Measurements from ENCODE around the gene DNAH3.

The DNAH3 gene

DNA sequence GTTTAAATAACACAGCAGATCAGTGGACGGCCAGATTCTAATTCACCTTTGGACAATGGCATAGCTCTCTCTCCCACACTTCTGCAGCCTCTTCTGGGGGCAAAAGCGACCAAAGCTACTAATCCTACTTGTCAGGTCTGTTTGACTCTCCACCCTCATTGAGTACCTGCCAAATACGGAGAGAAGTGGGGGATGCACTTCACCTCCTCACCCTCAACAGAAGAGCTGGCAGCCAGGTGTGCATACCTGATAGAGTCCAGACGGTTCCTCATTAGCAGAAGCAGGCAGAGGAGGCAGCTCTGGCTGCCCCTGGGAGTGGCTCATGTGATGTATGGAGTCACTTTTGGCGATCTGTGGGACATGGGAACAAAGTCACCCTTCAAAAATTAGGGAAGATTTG is 4.9 kb downstream of the DNAH3 start:
- Histone ChIP-seq H3K36me3 (replicated peaks) (no peaks in the 10 kb centered on the region), H3K27ac (no peak overlapping the region), H3K4me3 (ENCODE audit: low read depth, low read length) (no peak overlapping the region), H3K27me3 (replicated peaks) (no peaks in the 10 kb centered on the region)
- in situ Hi-C loops (cut with HindIII; ENCODE audit: low pct_ligation_motif_present, low sequenced_read_pairs), result no loop called here
- TF ChIP-seq, protein P1, sequence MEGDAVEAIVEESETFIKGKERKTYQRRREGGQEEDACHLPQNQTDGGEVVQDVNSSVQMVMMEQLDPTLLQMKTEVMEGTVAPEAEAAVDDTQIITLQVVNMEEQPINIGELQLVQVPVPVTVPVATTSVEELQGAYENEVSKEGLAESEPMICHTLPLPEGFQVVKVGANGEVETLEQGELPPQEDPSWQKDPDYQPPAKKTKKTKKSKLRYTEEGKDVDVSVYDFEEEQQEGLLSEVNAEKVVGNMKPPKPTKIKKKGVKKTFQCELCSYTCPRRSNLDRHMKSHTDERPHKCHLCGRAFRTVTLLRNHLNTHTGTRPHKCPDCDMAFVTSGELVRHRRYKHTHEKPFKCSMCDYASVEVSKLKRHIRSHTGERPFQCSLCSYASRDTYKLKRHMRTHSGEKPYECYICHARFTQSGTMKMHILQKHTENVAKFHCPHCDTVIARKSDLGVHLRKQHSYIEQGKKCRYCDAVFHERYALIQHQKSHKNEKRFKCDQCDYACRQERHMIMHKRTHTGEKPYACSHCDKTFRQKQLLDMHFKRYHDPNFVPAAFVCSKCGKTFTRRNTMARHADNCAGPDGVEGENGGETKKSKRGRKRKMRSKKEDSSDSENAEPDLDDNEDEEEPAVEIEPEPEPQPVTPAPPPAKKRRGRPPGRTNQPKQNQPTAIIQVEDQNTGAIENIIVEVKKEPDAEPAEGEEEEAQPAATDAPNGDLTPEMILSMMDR (IDR thresholded peaks at IDR 0.05; ENCODE audit: low read depth, low read length, missing control alignments), result no peak
- no peak for DNase-seq

DNA sequence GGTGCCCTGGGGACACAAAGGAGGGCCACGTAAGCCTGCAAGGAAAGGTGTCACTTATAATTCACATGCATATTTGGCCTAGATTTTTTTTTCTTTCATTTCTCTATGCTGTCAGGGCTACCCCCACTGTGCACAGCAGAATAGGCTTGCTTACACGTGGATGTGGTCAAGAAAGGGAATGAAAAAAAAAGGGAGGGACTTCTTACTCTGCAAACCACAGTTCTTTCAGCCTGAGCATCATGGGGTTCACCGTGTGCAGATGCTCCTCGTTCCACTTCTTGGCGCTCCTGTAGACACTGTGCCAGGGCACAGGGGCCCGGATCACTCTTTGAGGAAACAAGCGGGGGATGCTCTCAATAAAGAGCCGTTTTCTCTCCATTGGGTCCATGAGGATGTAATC is 16.6 kb downstream of the DNAH3 start:
- Histone ChIP-seq H3K27ac (no peak overlapping the region), H3K36me3 (replicated peaks) (no peaks in the 10 kb centered on the region), H3K4me3 (ENCODE audit: low read depth, low read length) (no peak overlapping the region), H3K27me3 (replicated peaks) (no peaks in the 10 kb centered on the region)
- in situ Hi-C loops (cut with HindIII; ENCODE audit: low pct_ligation_motif_present, low sequenced_read_pairs), result no loop called here
- TF ChIP-seq, protein P1 (IDR thresholded peaks at IDR 0.05; ENCODE audit: low read depth, low read length, missing control alignments), result no peak
- DNase-seq, result no peak

DNA sequence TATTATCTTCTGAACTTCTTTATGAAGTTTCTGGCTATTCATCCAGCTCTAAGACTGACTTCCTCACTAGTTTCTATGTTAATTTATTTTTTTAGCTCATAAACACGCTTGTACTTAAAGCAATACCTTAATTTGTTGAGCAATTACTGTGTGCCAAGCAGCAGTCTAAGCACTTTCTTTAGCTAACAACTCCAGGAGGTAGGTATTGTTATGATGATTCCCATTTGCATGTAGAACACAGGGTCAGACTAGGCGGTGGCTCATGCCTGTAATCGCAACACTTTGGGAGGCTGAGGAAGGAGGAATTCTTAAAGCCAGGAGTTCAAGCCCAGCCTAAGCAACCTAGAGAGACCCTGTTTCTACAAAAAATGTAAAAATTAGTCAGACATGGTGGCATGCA is 19.8 kb downstream of the DNAH3 start:
- no peak overlapping the region for H3K4me3 ChIP-seq (ENCODE audit: low read depth, low read length)
- no peak for DNase-seq

DNA sequence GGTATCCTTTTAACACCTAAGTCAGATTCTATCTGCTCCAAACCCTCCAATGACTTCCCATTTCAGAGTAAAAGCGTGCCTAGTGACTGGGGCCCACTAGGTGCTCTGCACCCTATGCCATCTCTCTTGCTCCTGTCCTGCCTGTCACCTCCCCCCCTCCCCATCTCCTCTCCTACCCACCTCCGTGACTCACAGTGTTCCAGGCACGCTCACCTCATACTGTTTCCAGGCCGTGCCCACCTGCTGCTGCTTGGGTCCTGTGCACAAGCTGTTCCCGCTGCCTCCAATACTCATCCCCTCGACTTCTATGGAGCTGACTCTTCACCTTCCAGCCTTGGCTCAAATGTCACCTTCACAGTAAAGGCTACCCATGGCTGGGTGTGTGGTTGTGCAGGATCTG is 21.7 kb downstream of the DNAH3 start:
- in situ Hi-C loops (cut with HindIII; ENCODE audit: low pct_ligation_motif_present, low sequenced_read_pairs), result no loop called here
- H3K27me3 ChIP-seq (replicated peaks), result no peaks in the 10 kb centered on the region
- H3K27ac ChIP-seq, result no peak overlapping the region
- H3K4me3 ChIP-seq (ENCODE audit: low read depth, low read length), result no peak overlapping the region
- no peak for DNase-seq
- H3K36me3 ChIP-seq (replicated peaks), result no peaks in the 10 kb centered on the region
- TF ChIP-seq, protein P1 (IDR thresholded peaks at IDR 0.05; ENCODE audit: low read depth, low read length, missing control alignments), result no peak

More for the DNA sequence above, 19.8 kb downstream of the DNAH3 start:
- in situ Hi-C loops (cut with HindIII; ENCODE audit: low pct_ligation_motif_present, low sequenced_read_pairs), result no loop called here
- H3K27me3 ChIP-seq (replicated peaks), result no peaks in the 10 kb centered on the region
- H3K36me3 ChIP-seq (replicated peaks), result no peaks in the 10 kb centered on the region
- TF ChIP-seq, protein P1 (IDR thresholded peaks at IDR 0.05; ENCODE audit: low read depth, low read length, missing control alignments), result no peak
- no peak overlapping the region for H3K27ac ChIP-seq

DNA sequence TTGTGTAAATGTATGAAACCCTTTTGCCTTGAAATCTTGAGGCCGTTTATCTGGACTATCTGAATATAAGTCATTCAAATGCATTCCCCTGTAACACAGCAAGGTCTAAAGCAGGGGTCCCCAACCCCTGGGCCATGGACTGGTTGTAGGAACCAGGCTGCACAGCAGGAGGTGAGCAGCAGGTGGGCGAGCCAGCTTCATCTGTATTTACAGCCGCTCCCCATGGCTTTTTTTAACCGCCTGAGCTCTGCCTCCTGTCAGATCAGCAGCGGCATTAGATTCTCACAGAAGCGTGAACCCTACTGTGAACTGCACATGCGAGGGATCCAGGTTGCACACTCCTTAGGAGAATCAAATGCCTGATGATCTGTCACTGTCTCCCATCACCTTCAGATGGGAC is 24.1 kb downstream of the DNAH3 start:
- Histone ChIP-seq H3K4me3 (ENCODE audit: low read depth, low read length) (no peak overlapping the region), H3K36me3 (replicated peaks) (no peaks in the 10 kb centered on the region), H3K27ac (no peak overlapping the region), H3K27me3 (replicated peaks) (no peaks in the 10 kb centered on the region)
- TF ChIP-seq, protein P1 (IDR thresholded peaks at IDR 0.05; ENCODE audit: low read depth, low read length, missing control alignments), result no peak
- DNase-seq, result no peak
- in situ Hi-C loops (cut with HindIII; ENCODE audit: low pct_ligation_motif_present, low sequenced_read_pairs), result no loop called here

DNA sequence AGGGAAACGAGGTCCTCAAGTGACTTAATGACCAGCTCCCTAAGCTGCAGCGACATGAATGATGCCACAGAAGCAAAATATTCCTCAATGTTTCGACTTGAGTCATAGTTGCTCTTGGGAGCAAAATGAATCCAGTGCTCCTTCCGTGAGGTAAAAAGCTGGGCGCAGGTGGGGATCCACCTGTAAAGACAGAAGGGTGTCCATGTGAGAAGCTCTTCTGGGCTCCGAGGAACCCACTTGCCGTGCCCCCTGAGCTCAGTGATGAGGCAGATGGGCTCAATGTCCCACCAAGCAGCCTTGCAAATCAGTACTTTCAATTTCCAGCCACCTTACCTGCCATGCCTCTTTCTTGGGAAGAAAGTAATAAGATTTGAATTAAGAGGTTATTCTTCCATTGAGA is 25.5 kb downstream of the DNAH3 start:
- Histone ChIP-seq H3K27ac (no peak overlapping the region), H3K4me3 (ENCODE audit: low read depth, low read length) (no peak overlapping the region), H3K27me3 (replicated peaks) (no peaks in the 10 kb centered on the region), H3K36me3 (replicated peaks) (no peaks in the 10 kb centered on the region)
- no peak for DNase-seq
- TF ChIP-seq, protein P1 (IDR thresholded peaks at IDR 0.05; ENCODE audit: low read depth, low read length, missing control alignments), result no peak
- in situ Hi-C loops (cut with HindIII; ENCODE audit: low pct_ligation_motif_present, low sequenced_read_pairs), result no loop called here

Measured in brain microvascular endothelial cell (primary cell).